ENCODE results near the gene TUBB4B. TPM values are rescaled to one million over a fixed set of nuclear protein-coding genes. Genes with fewer than 3 reads are reported as not detected.

The TUBB4B gene
- polyA plus RNA-seq, 1 of the 3 experiments (the other 2 are of a cell fraction) = 508 TPM

DNA sequence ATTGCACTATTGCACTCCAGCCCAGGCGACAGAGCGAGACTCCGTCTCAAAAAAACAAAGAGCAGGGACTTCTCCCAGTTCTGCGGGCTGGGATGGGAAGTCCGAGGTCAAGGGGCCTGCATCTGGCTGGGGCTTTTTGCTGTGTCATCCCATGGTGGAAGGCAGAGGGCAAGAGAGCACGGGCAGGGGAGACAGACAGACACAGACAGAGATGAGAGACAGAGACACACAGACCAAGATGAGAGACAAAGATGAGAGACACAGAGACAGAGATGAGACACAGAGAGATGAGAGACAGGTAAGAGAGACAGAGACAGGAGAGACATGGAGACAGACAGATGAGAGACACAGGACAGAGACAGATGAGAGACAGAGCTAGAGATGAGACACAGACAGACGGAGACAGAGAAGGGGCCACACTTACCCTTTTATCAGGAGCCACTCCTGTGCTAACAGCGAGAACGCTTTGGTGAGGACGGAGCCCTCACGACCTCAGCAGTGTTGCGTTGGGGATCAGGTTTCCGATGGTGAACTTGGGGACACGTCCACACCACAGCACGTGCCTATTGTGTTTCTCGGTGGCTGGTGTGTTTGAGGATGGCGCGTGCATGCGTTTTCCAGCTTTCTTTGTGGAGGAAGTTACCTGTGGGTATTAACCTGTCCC lies 27.6 kb downstream of the TUBB4B start:
- WGBS (ENCODE audit: low lambda C conversion rate) = 90% methylated on average over 19 of the region's 19 CpGs
- H3K4me2 ChIP-seq = no peak overlapping the region
- H4K20me1 ChIP-seq (ENCODE audit: insufficient read depth) = 0 out of 2 replicates have a peak, but pooled peaks cover 3% of the 10 kb centered on the region
- H3K9me2 ChIP-seq = no peaks in the 10 kb centered on the region
- TF ChIP-seq CHD2 (IDR thresholded peaks at IDR 0.05; ENCODE audit: low read length, partially characterized antibody) = no peak
- TF ChIP-seq PBX3 (IDR thresholded peaks at IDR 0.05) = no peak
- TF ChIP-seq ELF1 (IDR thresholded peaks at IDR 0.05) = no peak
- no peak for TF ChIP-seq REST (IDR thresholded peaks at IDR 0.05; ENCODE audit: low read depth, low read length)
- TF ChIP-seq SIN3A (IDR thresholded peaks at IDR 0.05; ENCODE audit: borderline replicate concordance, low read depth, low read length) = no peak
- no peak for TF ChIP-seq GABPA (IDR thresholded peaks at IDR 0.05; ENCODE audit: low read depth)
- TF ChIP-seq MAX (IDR thresholded peaks at IDR 0.05; ENCODE audit: low read depth) = no peak
- TF ChIP-seq RXRA (IDR thresholded peaks at IDR 0.05; ENCODE audit: borderline replicate concordance, low read depth) = no peak
- TF ChIP-seq TEAD4 (IDR thresholded peaks at IDR 0.05; ENCODE audit: borderline replicate concordance, insufficient read depth) = no peak
- TF ChIP-seq, protein P1, sequence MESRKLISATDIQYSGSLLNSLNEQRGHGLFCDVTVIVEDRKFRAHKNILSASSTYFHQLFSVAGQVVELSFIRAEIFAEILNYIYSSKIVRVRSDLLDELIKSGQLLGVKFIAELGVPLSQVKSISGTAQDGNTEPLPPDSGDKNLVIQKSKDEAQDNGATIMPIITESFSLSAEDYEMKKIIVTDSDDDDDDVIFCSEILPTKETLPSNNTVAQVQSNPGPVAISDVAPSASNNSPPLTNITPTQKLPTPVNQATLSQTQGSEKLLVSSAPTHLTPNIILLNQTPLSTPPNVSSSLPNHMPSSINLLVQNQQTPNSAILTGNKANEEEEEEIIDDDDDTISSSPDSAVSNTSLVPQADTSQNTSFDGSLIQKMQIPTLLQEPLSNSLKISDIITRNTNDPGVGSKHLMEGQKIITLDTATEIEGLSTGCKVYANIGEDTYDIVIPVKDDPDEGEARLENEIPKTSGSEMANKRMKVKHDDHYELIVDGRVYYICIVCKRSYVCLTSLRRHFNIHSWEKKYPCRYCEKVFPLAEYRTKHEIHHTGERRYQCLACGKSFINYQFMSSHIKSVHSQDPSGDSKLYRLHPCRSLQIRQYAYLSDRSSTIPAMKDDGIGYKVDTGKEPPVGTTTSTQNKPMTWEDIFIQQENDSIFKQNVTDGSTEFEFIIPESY (IDR thresholded peaks at IDR 0.05; ENCODE audit: borderline replicate concordance, low read depth) = no peak
- no peak for TF ChIP-seq FOSL2 (IDR thresholded peaks at IDR 0.05; ENCODE audit: borderline replicate concordance, low read depth)
- no peak for TF ChIP-seq EP300 (IDR thresholded peaks at IDR 0.05; ENCODE audit: borderline replicate concordance in 1 of 2, low read depth in 1 of 2, low read length in 1 of 2)
- no peak for TF ChIP-seq MEF2A (IDR thresholded peaks at IDR 0.05; ENCODE audit: borderline replicate concordance, low read depth)
- no peak for TF ChIP-seq TCF12 (IDR thresholded peaks at IDR 0.05)
- no peak for TF ChIP-seq TAF1 (IDR thresholded peaks at IDR 0.05; ENCODE audit: borderline replicate concordance, low read depth, low read length)
- no peak for TF ChIP-seq POLR2AphosphoS5 (IDR thresholded peaks at IDR 0.05; ENCODE audit: low read depth, low read length)
- H3F3A ChIP-seq (replicated peaks; ENCODE audit: insufficient read depth) = peaks cover 3% of the 10 kb centered on the region
- no peak overlapping the region for H3K4me3 ChIP-seq (ENCODE audit: low read depth in 2 of 2, low read length in 1 of 2)
- H3K36me3 ChIP-seq (replicated peaks in 1 of 2; ENCODE audit: control insufficient read depth in 1 of 2, insufficient read depth in 2 of 2, low read length in 1 of 2) = peaks cover 19 to 50% of the 10 kb centered on the region in 2 experiments
- ChIA-PET POLR2A (no interaction called here), CTCF (interaction anchor here (0.6 to 1.7 kb wide), 3 partner anchors 11 to 130 kb away, joined by 3 to 6 read pairs (median 6); no protein-coding TSS in a partner anchor)
- H3K27ac ChIP-seq (ENCODE audit: low read depth in 2 of 2, low read length in 1 of 2) = no peak overlapping the region
- no peak overlapping the region for H3K9ac ChIP-seq
- H3K27me3 ChIP-seq (ENCODE audit: insufficient read depth) = no peaks in the 10 kb centered on the region
- no peak overlapping the region for H2AFZ ChIP-seq (ENCODE audit: low read depth)
- no peak for DNase-seq
- H3K79me2 ChIP-seq (ENCODE audit: insufficient read depth) = no peaks in the 10 kb centered on the region
- no peaks in the 10 kb centered on the region for H3K9me3 ChIP-seq
- no peaks in the 10 kb centered on the region; a peak in 1 of 4 replicates for H3K4me1 ChIP-seq (ENCODE audit: control insufficient read depth in 1 of 2, insufficient read depth in 2 of 2, low read depth in 1 of 2, low read length in 1 of 2)

Measured in SK-N-SH (cell line).